Activated T-helper 1 cell treated with Interleukin-2 at 50 U/mL for 16 hours (primary cell): Measurements from ENCODE around the gene PYCARD.
A peak's percentile ranks its signal among the peaks of the same experiment; 100 is the strongest.
"Not testable (repeated sequence)": the region's sequence is repeated elsewhere in the genome, so short reads cannot be mapped to it uniquely, and the experiment has no call there.

Experiments
- DNase-seq: peaks from one replicate; pipeline ENCODE4 v3.0.0-alpha.2; 2020; ENCODE audit warnings: low read depth

The PYCARD gene

DNA sequence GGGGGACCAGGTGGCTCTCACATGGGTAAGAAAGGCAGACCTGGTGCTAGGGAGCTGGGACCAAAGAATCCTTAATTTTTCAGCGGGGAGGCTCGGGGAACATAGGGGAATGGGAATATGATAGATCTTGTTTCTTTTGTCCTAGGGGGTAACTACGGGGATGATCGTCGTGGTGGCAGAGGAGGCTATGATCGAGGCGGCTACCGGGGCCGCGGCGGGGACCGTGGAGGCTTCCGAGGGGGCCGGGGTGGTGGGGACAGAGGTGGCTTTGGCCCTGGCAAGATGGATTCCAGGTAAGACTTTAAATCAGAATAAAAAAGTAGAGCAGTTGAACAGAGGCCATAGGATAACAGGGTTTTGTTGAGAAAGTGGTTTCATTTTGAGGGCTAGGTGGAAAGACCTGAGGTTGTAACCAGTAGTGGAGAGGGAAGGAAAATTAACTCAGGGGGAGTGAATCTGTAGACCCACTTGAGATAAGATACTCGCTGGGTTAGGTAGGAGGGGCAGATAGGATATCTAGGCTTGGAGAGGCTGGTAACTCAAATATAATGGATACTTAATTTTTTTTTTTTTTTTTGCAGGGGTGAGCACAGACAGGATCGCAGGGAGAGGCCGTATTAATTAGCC lies 11.6 kb downstream of the PYCARD start:
- no peak for DNase-seq

DNA sequence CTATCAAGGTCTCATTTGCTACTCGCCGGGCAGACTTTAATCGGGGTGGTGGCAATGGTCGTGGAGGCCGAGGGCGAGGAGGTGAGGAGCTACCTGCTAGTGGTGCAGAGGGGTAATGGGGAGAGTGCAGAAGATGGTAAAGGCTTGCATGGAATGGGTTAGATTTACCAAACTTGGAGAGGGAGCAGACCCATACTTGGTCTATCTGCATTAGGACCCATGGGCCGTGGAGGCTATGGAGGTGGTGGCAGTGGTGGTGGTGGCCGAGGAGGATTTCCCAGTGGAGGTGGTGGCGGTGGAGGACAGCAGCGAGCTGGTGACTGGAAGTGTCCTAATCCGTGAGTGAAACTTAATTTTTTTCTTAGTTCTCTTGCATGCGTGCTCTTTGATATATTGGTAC lies 12.5 kb downstream of the PYCARD start:
- no peak for DNase-seq

DNA sequence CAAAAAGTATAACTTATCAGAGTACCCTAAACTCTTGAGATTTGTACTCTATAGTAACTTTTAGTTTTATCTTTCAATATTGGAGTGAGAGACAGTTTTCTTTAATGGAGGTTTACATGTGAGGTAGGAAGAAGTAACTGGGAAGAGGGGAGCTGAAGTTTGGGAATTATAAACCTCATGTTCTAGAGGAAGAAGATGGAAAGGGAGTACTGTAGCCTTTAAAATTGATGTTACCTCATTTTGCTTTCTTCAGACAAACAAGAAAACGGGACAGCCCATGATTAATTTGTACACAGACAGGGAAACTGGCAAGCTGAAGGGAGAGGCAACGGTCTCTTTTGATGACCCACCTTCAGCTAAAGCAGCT lies 13.2 kb downstream of the PYCARD start:
- DNase-seq: no peak

DNA sequence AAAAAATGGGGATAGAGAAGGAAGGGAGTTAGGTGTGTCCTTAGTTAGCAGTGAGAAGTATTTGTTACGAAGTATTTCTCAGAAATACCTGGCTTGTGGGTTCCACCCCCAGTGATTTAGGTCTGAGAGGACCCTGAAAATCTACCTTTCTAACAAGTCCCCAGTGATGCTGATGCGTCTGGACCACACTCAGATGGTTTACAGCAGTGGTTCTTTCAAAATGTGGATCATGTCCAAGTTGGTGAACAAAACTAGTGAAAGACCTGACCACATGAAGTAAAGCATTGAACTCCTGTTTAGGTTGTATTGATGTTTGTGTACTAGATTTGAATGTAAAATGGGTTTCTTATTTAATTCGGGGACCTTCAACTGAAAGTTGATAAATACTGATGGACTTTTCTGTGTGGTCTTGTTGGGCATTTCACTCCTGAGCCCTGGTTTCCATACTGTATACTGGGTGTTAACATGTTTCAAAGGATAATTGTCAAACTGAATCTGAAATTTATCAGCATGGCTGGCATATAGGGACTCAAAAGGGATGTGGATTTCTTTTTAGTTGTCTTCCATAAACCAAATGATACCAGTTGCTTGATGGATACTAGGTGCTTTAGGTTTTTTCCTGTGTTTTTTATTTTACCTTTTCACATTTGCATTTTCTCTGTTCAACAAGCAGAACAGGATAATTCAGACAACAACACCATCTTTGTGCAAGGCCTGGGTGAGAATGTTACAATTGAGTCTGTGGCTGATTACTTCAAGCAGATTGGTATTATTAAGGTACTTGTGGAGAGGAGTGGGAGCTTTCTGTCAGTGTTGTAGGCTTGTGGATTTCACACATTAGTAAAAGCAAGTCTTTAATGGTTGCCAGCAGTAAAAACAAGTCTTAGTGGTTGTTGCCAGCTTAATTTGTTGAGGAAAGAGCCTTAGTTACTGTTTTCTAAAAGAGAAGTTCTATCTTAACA lies 13.8 kb downstream of the PYCARD start:
- DNase-seq: no peak

DNA sequence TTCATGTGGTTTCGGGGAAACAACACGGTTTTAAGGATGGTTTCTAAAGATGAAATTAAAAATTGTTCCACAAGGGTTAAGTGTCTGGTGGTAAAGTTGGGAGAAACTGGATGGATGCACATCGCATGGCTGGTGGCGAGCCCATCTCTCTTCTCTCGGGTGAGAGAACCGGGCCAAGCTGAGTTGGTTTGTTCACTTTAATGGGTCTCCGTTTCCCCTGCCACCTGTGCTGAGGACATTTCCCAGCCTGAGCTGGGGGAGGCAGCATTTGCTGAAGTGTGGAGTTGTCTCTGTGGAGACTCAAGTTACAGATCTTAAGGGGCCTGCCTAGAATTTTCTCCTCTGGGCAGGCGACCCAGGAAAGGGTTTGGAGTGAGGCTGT lies 14.8 kb downstream of the PYCARD start:
- DNase-seq: no peak

DNA sequence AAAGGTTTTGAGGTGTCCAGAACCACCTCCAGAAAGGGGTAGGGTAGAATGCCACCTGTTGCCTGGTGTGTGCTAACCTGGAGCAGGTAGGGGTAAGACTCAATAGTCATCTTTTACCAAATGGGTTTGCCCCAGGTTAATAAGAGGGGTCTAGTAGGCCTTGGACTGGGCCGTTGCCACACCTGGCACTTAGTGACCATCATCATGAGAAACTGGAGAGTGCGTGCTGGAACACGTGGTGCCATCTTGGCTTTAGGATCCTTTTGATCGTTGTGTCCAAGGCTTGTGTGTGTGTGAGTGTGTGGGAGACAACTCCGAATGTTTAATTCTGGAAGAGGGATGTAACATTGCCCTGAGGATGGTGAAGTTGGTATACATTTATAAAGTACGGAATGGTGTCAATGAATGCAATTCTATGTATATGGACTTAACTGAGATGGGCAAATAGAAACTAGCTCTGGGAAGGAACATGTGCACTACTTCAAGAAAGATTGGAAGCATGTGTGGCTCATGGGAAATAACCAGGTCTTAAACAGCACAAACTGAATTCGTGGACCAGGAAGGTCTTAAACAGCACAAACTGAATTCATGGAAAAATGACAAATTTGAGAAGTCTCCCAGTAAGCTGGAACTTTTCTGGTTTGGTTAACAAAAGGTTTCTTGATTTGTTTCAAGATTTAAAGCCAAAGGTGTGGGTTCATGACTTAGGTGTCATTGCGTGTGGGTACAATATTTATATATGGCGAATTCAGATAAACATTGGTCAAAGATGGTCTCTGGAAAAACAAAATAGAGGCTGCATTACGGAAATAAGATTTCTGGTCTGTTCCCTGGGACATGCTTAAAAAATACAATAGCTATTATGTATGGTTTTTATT lies 15.4 kb downstream of the PYCARD start:
- no peak for DNase-seq

DNA sequence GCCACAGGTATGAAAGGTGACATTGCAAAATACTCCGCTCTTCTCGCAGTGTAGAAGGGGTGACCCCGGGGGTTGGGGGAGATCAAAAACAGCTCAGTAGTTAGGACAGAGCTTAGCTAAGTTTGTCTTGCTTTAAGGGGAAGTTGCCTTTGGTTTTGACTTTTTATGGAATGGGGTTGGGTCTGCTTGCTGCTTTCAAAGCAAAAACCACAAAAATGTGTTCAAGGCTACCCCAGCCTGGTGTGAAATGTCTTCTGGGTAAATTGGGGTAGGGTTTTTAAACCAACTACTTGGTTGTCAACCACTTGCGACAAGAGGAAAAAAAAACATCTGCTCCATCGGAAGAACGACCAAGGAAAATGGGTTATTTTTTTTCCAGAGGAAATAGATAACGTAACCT lies 16.4 kb downstream of the PYCARD start:
- DNase-seq: no peak

DNA sequence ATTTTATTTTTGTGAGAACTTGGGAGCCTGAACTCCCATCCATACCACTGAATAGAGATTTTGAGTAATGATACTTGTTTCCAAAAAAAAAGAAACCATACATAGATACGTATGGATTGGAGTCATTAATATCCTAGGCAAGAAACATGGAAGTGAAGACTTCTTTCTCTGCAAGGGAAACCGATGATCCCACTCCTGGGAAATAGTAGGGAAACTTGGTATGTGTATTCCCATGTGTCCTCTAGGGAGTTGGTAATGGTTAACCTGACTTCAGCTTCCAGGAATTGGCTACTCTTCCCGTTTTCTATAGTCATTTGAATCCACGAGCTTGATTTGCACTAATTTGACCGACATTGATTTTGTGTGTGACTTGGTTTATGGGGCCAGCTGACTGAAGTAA lies 17.2 kb downstream of the PYCARD start:
- DNase-seq: no peak

DNA sequence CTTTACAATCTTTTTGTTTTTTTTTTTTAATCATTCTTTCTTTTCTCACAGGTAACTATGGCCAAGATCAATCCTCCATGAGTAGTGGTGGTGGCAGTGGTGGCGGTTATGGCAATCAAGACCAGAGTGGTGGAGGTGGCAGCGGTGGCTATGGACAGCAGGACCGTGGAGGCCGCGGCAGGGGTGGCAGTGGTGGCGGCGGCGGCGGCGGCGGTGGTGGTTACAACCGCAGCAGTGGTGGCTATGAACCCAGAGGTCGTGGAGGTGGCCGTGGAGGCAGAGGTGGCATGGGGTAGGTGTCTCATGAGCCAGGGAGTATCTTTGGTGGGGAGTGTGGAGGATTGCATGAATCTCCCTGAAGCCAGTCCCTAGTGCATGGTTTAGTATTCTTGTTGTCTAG lies 17.7 kb downstream of the PYCARD start:
- DNase-seq: no peak

DNA sequence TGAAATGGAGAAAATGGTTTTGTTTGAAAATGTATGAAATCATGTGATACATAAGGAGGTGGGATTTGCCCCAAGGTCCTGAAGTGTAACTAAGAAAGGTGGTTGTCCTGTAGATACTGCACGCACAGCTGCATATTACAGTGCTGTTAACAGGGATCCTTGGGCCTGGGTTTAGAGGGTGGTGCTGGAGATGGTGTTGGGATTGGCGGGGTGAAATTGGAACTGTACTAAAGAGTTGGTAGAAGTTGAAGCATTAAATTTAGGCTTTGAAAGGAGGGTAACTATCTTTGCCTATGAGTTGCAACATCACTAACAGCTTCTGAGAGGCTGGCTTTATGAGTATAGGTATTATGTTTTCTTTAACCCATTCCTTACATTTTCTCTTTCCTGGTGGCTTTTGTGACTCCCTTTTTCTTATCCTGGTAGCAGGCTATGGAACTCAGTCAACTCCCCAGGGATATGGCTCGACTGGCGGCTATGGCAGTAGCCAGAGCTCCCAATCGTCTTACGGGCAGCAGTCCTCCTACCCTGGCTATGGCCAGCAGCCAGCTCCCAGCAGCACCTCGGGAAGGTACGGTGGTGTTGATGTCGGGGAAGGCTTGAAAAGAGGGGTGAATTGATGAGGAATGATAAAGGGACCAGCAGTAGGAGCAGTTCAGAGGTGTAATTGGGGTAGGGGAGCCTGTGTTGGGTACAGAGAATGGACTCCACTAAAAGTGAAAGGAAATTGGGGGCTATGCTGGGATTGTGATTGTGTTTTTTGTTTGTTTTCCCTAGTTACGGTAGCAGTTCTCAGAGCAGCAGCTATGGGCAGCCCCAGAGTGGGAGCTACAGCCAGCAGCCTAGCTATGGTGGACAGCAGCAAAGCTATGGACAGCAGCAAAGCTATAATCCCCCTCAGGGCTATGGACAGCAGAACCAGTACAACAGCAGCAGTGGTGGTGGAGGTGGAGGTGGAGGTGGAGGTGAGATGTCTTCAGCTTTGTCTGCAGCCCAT lies 18.8 kb downstream of the PYCARD start:
- DNase-seq: no peak

DNA sequence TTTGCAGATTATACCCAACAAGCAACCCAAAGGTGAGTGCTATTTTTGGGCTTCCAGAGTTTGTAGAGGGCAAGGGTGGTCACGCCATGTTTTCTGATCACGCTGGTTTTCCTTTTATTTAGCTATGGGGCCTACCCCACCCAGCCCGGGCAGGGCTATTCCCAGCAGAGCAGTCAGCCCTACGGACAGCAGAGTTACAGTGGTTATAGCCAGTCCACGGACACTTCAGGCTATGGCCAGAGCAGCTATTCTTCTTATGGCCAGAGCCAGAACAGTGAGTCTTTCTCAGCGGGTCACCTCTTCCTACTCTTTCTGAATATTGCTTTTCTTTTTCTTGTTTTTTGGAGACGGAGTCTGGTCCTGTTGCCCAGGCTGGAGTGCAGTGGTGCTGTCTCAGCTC lies 20.2 kb downstream of the PYCARD start:
- DNase-seq: no peak

DNA sequence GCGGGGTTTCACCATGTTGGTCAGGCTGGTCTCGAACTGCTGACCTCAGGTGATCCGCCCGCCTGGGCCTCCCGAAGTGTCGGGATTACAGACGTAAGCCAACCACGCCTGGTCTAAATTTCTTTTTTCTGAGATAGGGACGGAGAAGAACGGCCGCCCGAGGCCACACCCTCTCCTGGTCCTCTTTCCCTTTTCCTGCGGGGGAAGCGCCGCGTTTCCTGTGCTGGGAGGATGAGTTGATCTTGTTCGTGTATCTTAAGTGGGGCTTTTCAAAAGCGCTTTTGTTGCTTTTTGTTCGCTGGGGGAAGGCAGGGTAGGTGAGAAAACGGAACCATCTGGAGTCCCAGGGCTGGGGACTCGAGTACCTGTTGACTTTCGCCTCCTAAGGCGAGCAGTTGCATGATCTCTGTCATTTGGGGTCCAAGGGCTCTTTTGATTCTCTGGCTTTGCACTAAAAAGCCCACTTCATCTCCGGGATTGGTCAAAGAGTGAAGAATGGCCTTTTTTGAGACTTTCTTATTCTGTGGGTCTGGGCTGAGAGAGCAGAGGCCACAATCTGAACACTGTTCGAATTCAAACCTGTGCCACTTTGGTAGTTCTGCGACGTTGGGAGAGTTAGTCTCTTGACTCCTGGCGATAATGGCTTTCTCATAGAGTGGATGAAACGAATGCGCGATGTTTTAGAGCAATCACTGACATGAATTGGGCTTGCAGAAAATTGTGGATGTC lies 21.3 kb downstream of the PYCARD start:
- DNase-seq: no peak

DNA sequence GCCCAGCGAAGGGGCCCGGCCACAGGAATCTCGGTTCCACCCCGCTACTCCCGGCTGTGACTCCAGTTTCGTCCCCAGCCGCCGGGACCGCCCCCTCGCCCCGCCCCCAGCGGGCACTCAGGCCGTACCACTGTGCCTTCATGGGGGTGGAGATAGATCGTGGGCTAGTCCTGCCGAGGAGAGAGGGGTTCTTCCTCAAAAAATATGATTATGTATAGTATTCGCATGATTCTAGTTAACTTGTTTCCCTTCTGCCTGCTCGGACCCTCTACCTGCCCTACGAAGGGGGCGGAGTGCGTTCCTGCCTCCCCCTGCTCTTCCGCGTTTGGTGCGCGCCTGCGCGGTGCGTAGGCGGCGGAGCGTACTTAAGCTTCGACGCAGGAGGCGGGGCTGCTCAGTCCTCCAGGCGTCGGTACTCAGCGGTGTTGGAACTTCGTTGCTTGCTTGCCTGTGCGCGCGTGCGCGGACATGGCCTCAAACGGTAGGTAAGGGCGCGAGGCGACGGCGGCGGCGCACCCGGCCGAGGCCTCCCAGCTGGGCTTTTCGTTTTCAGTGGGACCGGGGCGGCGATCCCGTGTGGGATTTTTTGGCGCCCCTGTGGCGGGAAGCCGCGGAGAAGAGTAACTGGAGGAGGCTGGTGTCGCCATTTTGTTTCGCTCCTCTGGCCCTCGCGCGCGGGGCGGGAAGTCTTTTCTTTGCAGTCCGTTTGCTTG lies 22.7 kb downstream of the PYCARD start, which contains the start of gene FUS:
FUS (plus strand) TSS at position 393 of the 713 bp plus-strand sequence; CDS start at position 469, 76 bp downstream.
- DNase-seq: peak; percentile 87

DNA sequence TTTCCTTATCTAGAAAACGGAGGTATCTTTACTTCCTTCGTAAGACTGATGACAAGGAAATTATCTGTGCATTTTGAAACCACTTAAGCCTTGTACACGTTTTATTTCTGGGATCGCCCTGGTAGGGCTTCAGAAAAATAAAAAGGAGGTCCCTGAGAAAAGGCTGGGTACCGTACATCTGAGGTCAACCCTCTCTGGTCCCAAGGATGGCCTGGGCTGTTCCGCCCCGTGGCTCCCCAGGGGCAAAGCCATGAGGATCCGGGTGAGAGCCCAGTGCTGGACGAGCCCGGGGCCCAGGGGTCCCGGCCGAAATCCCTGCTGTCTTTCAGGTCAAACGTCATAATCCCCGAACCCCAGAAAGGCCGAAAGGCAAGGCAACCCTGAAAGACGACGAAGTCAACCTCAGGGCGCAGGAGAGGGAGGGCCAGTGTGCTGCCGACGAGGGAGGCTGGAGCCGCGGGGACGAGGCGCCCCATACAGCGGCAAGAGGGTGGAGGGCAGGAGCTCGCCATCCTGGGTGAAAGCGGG lies 23.3 kb downstream of the PYCARD start:
- DNase-seq: no peak

DNA sequence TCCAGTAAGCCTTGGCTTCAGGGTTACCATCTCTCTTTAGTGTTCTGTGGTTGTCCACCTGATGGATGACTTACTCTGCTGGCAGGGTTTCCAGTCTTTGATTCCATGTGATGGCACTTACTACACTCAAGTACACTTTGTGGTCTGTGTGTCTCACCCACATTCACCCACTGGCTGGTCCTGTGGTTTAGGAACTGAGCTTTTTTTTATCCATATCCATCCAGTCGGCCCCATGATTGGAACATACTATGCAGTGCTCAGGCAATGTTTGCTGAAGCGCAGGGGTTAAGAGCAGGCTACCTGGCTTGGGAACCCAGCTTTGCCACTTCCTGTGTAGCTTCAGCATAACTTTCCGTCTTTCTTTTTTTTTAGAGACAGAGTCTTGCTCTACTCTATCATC lies 25.4 kb downstream of the PYCARD start:
- peak; percentile 28 for DNase-seq

DNA sequence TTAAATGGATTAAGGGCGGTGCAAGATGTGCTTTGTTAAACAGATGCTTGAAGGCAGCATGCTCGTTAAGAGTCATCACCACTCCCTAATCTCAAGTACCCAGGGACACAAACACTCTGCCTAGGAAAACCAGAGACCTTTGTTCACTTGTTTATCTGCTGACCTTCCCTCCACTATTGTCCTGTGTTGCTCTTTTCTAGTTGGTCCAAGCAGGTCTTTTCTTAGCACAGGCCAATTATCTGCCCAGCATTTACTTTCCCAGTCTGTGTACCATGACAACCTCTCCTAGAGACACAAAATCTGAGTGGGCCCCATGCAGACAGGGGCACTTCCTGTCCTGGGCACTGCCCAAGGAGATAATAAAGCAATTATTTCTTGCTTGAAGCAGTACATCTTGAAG lies 32.5 kb downstream of the PYCARD start:
- DNase-seq: not testable (repeated sequence)

DNA sequence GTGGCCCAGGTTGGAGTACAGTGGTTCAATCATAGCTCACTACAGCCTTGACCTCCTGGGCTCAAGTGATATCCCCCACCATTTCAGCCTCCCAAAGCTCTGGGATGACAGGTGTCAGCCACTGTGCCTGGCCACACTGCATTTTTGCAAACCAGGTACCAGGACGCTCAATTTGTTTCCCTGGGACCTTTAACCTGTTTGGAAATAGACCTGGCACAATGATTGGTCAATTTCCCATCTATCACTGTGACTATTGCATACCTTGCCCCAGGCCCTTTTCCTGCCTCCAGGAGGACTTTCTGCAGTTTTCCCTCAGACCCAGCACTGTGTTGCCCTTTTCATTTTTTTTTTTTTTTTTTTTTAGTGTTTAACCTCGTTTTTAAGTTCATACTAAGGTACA lies 33.7 kb downstream of the PYCARD start:
- DNase-seq: no peak

DNA sequence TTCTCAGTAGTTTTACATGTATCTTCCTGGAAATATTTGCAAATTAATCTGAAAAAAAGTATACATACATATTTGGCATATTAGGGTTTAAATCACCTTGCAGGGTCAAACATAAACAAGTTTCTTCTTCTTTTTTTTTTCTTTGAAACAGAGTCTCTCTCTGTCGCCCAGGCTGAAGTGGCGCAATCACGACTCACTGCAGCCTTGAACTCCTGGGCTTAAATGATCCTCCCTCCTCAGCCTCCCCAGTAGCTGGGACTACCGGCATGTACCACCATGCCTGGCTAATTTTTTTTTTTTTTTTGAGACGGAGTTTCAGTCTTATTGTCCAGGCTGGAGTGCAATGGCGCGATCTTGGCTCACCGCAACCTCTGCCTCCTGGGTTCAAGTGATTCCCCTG lies 35.2 kb downstream of the PYCARD start:
- DNase-seq: no peak

DNA sequence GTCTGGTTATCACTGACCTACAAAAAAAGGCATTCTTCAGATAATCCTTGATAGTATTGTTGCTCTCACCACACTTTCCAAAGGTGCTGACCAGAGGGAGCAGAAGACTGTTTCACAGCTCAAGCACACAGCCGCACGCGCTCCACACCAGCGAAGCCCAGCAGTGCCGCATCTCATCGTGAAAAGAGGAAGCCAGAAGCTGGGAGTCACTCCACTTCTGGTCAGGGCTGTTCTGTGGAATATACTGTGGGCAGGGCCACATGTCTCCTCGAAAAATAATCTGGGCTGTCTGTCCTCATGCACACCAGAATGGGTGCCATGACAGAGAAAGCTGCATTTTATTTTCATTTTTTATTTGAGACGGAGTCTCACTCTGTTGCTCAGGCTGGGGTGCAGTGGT lies 45.4 kb downstream of the PYCARD start:
- DNase-seq: no peak
